GM21528 (cell line): ENCODE measurements around the gene COA8.

Experiments
- ATAC-seq: cut with Tn5 transposase; IDR thresholded peaks from one replicate; pipeline ENCODE4 v1.9.1; 2021; ENCODE audit warnings: mild to moderate bottlenecking, moderate library complexity; ENCODE audit not compliant: unreplicated experiment, low FRiP score

Gene COA8

DNA sequence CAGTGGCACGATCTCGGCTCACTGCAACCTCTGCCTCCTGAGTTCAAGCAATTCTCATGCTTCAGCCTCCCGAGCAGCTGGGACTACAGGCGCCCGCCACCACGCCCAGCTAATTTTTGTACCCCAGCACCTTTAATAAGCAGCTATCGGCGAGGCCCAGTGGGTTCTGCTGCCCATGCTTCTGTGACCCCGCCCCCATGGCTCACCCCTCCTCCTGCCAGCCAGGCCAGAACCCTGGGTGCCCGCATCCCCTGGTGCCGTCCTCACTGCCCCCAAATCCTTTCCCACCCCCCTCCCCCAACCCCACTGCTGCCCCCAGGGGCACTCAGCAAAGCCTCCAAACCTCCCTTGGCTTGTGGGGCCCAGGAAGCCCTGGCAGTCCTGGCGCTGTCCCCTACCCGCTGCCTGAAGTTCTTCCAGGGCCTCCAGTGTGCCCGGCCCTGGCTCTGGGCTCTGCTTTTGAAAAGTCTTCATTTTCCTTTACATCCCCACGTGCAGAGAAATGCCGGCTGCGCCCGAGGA lies 14.8 kb upstream of the COA8 start:
- no peak for ATAC-seq

DNA sequence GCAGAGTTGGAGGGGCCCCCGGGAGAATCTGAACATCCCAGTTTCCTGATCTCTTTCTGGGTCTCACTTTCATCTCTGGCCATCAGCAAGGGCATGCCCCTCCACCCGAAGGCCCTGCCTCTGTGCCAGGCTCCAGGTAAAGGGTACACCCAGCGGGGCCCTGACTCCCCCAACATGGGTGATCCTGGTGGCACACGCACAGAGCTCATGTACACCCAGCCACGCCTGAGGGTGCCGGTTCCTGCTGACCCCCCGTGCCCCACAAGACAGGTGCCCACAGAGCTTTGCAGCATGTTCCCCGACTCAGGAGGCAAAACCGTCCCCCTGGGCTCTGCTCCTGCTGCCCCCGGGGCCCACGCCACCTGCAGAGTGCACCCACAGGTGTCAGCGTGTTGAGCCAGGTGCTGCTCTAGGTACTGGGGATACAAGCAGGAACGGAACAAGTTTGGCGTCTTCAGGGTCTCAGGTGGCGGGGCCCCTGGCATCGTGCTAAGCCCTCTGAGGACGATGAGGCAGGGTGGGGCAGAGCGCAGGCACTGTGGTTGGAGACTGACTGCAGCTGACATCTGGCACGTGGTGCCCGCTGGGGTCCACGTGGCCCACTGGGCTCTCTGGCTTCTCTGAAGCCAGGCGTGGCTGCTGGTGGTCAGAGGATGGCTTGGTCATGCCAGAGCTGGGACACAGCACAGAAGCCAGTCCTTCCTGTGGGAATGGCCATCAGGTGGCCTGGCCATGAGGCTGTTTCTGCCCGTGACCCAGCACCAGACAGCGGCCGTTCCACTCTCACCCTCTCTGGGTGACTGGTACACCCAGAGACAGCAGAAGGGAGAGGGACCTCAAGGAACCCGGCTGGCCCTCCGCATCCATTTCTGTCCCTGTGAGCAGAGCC lies 14.1 kb upstream of the COA8 start:
- no peak for ATAC-seq

DNA sequence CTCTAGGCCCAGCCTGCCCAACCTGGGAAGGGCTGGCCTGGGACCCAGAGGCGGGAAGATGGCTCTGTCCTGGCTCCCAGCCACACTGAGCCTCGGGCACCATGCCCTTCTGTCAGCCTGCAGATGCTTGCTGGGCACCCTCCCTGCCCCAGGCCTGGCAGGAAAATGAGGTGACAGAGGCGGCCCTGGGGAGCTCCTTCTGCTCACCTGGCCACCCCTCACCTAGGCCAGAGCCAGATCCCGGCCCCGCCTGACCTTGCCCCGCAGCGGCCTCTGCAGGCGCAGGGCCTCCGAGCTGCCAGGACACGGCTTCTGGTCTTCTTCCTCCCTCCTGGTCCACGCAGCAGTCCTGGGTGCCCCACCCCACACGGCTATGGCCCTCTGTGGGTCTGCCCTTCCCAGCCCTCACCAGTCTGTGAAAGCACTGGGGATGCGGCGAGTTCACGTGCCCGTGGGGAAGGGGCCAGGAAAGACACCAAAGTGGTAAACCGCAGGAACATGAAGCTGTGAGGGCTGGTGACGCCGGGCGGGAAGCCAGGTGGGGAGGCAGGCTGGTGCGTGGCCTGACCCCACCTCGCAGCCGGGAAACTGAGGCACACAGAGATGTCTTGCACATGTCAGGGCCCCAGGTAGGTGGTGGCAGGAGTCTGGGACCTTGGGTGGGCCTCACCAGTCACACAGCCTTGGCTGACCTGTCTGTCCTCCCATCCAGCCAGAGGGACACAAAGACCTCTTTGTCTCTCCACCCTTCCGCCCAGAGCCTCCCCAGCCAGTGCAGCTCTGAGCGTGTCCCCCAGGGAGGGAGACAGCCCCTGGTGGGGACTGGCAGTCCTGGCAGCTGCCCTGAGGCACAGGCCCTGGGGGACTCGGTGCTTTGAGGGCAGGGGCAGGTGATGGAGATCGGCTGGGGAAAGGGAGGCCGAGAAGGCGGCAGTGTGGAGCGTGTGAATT lies 13.1 kb upstream of the COA8 start:
- no peak for ATAC-seq

DNA sequence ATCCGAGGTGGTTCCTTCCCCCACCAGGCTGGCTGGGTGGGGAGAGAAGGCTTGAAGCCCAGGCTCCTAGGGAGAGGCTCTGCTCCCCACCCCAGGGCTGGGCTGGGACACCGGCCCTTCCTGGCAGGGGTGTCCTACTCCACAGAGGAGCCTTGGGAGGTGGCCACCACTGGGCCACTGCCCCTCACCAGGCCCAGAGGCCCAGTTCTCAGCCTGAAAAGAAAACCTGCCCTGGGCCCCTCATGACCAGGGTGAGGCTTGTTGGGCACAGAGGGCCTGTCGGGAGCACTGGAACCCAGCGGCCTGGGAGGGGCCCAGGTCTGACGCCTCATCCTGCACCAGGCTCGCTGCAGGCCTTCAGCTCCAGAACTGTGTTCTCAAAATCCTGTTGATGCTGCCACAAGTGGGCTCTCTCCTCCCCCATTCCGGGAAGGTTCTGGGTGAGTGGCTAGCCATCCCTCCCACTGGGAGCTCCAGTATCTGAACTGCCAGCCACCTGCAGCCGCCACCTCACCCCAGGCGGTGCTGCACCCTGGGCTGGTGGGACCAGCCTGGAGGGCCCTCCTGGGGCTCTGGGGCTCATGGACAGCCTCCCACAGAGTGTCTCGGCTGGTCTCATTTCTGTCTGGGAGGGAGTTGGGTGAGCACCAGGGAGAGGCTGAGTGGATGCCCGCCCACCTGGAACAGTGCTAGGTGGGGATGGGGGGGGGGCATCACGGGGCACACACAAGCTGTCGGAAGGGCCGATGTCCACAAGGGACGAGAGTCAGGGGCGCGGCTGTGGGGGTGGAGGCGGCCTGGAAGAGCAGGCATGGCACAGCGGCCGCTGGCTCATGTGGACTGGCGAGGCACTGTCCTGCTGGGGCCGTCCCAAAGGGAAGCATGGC lies 12.1 kb upstream of the COA8 start:
- ATAC-seq, result no peak

DNA sequence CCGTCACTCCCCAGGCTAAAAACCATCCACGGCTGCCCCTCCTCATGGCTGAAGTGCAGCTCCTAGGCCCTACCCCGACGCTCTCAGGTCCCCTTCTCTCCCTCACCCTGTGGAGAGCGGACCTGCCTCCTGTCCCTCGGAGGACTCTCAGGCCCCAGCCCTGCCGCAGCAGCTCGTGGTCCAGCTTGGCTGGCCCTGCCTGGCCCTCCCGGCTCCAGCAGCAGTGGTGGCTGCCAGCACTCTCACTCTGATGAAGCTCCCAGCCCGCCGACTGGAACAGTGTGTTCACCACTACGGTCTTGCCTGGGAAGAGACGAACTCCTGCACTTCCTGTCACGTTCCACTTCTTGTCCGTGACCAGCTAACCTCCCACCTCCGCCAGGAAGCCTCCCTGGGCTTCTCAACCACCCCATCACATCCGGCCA lies 11.4 kb upstream of the COA8 start:
- no peak for ATAC-seq

DNA sequence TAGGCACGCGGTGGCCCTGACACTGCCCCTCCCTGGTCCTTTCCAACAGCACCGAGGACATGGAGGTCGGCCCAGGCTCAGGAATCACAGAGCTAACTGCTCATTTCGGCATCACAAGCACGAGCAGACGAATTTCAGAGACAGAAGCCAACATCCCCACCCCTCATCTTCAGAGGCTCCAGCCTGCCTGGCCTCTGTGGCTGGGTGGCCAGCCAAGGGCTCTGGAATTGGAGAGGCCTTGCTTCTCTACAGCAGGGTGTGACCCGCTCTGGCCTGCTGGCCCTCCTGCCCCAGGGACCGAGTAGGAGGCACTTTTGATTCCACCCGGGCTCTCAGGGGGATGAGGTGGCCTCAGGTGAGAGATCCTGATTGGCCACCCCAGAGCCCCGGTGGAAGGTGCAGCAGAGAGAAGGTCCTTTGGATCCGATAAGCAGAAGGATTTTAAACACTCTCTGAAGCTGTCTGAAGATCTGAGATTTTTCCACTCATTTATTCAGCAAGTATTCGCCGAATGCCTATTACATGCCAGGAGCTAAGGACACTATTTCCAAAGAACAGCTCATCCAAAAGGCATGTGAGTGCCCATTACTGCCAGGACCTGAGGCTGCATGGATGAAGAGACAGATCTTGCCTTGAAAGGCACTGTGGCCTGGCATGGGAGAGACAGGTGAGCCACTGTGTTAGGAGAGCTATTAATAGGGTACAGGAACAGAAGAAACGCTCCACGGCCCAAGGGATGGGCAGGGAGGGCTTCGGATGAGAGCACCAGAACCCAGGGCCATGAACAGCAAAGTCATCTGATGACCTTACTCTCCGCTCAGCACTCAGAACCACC lies 10.5 kb upstream of the COA8 start:
- no peak for ATAC-seq

DNA sequence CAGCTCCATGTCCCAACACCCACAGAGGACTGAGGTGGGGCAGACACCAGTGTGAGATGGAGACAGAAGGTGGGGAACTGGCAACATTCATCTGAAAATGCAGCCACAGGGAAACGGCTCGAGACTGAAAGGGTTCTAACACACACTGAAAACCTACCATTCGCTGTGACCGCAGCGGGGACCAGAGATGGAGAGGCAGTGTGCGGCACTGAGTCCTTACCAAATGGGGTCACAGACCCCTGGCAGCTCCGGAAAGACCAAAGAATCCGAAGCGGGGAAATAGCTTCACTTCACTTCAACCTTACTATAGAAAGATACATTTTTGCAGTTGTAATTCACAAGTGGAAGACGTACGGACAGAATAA lies 9.9 kb upstream of the COA8 start:
- ATAC-seq, result no peak

DNA sequence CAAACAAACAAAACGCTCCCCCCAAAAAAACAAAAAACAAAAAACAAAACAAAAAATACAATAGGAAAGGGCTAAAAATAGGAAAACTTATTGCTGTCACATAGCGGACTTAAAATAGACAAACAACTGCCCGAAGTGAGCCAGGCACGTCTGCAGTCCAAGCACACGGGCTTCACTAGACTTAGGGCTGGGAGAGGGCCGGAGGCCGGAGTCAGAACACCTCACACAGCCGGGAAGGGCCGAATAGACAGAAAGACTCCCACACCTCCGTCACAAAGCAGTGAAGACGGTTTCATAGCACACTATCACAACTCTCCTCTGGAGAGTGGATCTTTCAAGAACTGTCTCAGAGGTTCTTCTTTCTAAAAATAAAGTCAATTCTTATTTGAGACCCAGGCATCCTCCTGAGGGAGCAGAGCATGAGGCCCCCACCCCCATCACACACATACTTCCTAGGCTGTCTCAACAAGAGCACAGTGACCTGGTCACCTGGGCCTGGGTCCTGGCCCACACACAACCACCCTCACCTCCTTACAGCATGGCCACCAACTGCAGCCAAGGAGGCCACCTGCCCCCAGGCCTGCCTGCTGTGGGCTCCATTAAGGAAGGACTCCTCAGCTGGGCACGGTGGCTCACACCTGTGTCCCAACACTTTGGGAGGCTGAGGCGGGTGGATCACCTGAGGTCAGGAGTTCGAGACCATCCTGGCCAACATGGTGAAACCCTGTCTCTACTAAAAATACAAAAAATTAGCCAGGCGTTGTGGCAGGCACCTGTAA lies 7.0 kb upstream of the COA8 start:
- ATAC-seq, result no peak

DNA sequence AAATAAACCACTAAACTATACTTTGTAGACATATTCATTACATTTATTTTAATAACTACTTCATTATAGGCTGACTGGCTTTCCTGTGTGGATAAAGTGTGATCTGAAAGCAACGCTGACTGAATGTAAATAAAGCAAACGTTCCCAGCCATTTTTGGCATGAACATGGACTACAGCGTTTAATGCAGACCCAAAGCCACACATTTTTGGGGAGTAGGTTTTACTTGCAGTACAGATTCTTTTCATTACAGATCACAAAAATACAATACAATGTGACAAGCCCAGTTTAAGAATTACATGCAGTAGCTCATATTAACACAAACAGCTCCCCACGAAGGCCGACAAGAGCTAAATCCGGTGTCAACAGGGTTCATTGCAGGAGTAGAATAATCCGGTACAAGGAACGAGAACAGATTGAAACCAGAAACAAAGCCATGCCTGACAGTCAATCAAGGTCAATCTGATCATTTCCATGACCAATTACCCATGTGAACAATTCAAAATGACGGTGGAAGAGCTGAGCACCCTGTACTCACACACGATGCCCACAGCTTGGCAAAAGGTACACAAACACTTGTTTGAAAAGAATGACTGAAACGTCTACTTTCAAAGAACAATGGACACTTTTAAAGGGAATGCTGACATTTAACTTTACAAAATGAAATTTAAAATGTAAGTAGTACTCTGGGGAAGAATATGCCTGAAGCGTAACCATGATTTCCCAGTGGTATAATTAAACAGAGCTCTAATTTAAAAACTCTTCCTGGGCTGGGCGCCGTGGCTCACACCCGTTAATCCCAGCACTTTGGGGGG lies 5.6 kb upstream of the COA8 start:
- ATAC-seq, result no peak

DNA sequence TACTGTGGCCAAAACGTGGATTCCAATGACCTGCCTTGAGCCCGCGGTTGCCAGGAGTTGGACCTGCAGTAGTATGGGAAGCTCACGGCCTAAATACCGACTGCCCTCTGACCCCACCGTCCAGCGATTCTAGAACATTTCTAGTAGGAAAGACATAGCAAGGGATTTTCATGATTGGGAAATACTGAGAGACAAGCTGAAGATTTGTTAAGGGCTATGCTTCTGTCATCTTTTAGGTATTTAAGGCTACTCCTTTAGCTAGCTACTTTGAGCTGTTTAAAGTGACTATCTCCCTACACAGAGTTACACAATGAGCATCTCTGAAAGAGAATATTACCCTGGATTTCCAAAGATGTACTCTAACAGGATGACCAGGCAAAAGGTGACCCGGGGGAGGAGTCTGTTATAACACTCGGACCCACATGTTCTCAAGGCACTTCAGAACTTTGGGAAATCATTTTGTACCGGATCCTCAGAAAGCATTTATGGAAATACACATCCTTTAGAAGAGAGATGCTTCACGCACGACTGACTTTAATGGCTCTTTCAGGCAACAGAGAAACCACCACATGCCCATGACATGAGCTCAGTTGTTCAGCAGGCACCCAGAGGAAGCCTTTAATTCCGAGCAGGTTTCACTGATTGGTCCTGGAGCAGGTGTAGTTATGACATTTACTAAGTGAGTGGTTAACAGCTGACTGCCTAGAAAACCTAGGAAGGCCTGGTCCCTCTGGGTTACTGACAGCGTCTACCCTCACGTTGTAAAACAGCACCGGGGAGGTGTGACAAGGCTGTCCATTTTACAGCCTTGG lies 4.5 kb upstream of the COA8 start:
- no peak for ATAC-seq

DNA sequence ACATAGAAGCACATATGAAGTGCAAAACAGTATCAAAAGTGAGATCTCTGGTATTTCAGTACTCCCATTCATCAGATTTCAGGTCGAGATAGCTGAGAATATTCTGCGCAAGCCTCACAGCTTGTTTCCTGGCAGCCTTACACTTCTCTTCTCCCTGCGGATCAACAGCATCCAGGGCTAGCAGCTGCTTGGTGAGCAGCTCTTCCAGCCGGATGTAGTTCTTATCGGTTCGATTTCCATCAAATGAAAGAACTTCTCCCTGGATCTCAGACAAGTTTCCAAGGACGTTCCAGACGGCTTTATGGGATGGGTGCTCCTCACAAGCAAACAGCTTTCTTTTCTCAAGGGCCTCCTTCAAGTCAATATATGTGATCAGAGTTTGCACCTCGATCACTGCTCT lies 3.0 kb upstream of the COA8 start:
- ATAC-seq, result no peak

DNA sequence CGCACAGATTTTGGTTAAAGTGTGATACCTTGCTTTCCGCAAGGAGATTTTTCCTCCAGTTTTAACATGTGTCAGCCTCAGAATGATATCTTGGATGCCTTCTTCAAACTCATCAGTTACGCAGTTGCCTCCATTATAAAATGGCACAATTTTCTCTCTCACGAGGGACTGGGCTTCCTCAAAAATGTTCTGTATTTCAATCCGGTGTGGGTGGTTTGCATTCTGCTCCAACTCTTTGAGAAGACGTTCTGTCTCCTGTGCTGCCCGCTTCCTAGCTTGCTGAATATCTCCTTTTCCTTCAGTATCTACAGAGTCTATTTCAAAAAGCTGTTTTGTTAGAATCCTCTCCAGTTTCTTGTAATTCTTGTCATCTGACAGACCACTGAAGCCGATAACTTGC lies 2.1 kb upstream of the COA8 start:
- no peak for ATAC-seq

DNA sequence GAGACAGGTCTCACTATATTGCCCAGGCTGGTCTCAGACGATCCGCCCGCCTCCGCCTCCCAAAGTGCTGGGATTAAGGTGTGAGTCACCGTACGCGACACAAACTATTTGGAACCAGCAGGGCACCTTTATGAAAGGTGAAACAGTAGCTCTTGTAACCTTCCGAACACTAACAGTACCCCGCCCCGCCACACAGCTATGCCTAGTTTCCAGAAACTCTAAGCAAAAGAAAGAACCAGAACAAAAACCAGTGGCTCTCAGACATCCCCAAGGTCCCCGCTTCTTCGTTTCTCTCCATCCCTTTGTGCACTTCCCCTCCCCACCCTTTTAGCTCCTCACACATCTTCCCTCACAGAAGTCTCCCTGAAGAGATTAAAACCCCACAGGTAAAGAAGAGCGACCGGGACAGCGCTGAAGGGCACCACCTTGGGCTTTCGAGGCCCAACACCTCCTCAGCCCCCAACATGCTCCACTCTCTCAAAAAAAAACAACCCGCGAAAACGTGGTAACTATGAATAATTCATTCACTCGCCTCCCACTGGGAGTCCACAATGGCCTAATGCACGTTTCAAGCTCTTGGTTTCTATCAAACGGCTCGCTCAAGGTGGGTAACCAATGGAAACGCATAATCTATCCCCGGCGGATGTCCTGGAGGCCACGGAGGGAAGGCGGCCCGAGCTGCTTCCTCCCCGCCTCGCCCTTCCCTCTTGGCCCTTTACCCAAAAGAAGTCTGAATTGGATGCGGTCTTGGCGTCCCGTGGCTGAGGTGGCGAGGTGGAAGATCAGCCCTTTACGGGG lies 1.2 kb upstream of the COA8 start:
- peak; percentile 25 for ATAC-seq

DNA sequence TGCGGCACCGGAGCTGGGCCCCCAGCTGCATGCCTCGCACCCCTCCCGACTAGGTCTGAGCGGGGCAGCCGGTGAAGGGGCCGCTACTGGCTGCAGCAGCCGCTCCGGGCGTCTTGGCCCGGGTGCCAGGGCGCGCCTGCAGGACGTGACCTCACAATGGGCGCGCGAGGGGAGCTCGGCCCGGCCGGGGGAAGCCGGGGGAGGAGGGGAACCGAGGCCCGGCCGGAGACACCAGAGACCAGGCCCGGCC lies 656 bp upstream of the COA8 start:
- peak; percentile 29 for ATAC-seq

DNA sequence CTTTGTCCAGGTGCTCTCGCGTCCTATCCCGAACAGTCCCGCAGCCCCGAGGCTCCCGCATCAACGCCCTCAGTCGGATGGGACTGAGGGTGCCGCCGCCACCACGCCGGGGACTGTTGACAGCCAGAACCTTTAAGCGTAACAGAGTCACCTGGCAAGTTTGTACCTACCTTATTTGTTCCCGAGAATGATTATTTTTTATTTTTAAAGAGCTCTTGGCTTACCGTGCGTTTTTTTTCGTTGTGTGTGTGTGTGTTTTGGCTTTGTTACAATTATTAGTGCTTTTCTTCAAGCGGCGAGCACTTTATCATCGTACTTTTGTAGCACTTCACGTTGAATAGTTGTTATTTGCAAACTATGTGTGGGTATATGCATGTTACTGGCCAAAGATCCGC lies 463 bp downstream of the COA8 start:
- no peak for ATAC-seq

DNA sequence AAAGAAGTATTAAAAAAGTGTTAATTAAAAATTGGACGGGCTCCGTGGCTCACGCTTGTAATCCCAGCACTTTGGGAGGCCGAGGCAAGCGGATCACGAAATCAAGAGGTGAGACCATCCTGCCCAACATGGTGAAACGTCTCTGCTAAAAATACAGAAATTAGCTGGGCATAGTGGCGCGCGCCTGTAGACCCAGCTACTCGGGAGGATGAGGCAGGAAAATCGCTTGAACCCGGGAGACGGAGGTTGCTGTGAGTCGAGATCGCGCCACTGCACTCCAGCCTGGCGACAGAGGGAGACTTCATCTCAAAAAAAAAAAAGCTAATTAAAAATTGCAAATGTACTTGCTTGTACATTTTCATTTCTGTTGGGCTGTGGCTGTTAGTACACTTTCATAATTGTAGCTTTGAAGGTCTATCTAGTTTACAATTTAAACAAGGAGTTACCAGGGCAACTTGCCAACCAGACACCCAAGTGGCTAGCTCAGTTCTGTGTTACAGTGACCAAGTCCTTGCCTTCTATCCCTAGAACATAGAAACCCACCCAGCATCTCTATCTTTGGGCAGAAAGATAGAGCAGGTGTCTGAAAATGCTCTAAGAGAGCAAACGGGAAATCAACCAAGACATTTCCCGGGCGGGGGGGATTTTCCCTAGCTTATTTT lies 1.2 kb downstream of the COA8 start:
- no peak for ATAC-seq
